ENCODE results near the gene ERC2.

DNA sequence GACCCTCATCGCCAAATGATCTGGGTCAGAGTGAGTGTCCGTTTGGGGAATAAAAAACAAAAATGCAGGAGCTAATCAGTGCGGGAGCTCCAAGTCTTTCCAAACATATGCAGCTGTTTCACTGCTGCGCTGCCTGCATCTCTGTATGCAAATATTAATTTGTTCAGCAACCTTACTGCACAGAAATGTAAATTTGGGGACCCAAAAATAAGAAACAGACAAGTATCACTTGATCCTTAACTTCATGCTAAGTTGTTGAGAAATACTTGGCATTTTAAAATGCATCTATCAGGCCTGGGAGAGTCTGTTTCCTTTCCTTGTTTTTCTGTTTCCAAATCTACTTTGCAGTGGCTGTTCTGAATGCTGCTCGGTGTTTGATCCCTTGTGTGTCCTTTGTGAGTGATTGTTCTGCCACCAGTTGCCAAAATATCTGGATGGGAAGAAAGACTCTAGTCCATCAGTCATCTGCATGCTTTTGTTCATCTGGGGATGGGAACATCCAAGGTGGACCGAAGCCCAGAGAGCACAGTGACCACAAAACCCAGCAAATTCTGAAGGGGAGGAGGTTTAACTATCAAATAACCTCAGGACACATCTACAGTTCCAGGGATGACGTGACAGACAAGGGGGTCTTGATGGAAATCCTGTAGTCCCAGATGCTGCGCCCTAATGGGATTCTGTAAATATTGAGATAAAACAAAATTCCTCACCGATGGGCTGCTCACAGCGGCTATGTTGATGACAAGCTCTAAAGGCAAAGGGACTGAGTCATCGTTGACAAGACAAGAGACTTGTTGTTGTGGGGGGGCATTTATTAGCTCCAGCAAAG lies 781.6 kb downstream of the ERC2 start:
- TF ChIP-seq, protein P1, sequence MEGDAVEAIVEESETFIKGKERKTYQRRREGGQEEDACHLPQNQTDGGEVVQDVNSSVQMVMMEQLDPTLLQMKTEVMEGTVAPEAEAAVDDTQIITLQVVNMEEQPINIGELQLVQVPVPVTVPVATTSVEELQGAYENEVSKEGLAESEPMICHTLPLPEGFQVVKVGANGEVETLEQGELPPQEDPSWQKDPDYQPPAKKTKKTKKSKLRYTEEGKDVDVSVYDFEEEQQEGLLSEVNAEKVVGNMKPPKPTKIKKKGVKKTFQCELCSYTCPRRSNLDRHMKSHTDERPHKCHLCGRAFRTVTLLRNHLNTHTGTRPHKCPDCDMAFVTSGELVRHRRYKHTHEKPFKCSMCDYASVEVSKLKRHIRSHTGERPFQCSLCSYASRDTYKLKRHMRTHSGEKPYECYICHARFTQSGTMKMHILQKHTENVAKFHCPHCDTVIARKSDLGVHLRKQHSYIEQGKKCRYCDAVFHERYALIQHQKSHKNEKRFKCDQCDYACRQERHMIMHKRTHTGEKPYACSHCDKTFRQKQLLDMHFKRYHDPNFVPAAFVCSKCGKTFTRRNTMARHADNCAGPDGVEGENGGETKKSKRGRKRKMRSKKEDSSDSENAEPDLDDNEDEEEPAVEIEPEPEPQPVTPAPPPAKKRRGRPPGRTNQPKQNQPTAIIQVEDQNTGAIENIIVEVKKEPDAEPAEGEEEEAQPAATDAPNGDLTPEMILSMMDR (IDR thresholded peaks at IDR 0.05), result no peak
- no peak for TF ChIP-seq POLR2A (IDR thresholded peaks at IDR 0.05)

Data from heart left ventricle (tissue), 13 donors.